Activated CD8-positive, alpha-beta memory T cell treated with anti-CD3 and anti-CD28 coated beads for 1 hour (primary cell): ENCODE measurements around the gene FBXO24.
"Not testable (repeated sequence)": the region's sequence is repeated elsewhere in the genome, so short reads cannot be mapped to it uniquely, and the experiment has no call there.

Source experiments
- DNase-seq, 2 donors: peaks; one replicate each; pipeline ENCODE4 v3.0.0-alpha.2; 2020; ENCODE audit warnings: low read depth in 1 of 2; ENCODE audit errors: extremely low read depth in 1 of 2

Gene FBXO24, protein sequence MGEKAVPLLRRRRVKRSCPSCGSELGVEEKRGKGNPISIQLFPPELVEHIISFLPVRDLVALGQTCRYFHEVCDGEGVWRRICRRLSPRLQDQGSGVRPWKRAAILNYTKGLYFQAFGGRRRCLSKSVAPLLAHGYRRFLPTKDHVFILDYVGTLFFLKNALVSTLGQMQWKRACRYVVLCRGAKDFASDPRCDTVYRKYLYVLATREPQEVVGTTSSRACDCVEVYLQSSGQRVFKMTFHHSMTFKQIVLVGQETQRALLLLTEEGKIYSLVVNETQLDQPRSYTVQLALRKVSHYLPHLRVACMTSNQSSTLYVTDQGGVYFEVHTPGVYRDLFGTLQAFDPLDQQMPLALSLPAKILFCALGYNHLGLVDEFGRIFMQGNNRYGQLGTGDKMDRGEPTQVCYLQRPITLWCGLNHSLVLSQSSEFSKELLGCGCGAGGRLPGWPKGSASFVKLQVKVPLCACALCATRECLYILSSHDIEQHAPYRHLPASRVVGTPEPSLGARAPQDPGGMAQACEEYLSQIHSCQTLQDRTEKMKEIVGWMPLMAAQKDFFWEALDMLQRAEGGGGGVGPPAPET

DNA sequence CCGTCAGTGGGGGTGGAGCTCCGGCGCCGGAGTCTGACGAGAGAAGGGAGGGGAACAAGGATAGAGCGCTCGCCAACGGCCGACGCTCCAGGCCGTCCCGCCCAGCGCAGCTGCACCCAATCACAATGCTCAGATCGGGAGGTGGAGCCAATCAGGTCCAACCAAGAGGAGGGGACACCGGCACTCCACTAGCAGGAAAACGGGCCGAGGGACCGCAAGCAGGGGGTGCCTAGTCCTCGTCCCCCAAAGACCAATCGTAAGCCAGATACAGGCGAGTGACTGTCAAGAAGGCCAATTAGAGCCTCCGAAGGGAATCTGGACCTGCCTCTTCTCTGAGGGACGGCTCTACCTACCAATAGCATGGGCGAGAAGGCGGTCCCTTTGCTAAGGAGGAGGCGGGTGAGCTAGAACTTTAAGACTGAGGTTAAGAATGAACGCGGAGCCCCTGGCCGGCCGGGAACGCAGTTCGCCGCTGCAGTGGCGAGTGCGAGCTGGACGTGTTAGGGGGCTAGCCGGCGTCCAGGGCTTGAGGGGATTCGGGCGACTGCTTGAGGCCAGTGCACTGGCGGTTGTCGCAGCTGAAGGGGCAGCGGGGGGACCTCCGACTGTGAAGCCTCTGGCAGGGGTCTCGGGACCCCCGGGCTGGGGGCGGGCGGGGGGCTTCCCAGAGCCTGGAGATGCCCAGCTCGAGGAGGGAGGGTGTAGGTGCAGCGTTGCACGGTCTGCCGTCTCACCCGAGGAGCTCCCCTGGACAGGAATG is at the start of gene FBXO24:
Gene FBXO24 (plus strand): TSS at position 63 of the 760 bp plus-strand sequence. CDS start 298 bp downstream, at position 361.
- peak; percentile 97 for DNase-seq

DNA sequence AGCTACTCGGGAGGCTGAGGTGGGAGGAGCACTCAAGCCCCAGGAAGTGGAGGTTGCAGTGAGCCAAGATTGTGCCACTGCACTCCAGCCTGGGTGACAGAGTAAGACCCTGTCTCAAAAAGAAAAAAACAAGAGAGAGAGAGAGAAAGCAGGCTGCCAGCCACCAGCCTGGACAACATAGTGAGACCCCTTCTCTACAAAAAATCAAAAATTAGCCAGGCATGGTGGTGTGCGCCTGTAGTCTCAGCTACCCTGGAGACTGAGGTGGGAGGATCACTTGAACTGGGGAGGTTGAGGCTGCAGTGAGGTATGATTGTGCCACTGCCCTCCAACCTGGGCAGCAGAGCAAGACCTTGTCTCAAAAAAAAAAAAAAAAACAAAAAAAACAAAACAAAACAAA is 49.4 kb upstream of the FBXO24 start:
- DNase-seq, result not testable (repeated sequence)

DNA sequence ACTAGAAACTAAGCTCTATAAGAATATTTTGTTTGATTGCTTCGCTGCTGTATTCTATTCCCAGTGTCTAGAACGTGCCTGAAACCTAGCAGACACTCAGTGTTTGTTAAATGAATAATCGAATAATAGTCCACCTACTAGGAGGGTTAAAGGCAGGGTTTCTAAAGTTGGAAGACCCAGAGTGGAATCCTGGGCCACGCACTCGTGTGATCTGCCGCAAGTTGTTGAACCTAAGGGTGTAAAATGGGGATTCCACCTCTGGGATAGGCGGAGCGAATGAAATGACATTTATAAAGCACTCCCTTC is 47.8 kb upstream of the FBXO24 start:
- DNase-seq, result no peak

DNA sequence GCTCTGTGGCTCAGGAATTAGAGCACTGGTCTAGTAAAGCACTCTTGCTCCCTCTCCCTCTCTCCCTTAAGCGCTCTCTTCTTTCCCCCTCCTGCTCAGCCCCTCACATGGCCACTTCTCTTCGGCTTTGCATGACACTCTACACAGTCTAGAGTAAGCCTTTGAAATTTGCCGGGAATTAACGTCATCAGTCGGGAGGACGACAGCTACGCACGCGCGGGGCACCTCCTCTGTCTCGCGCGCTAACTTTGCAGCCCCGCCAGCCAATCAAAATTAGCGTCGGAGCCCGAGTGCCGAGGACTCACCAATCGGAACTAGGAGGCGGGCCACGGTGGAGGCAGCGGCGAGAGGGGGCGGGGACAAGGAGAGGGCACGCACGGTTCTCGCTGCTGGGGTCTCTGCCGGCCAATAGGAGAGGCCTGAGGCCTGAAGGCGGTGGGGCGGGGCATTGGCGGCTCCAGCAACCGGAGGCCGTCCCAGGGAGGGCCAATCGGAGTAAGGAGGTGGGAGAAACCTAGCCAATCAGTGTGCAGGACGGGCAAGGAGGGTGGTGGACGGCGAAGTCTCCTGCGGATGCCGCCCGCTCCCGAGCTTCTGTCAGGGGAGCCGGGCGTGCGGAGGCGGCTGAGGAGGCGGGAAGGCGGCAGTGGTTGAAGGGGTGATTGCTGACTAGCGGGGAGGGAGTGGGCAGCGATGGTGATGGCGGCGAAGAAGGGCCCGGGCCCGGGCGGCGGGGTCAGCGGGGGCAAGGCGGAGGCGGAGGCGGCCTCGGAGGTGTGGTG is 47.3 kb upstream of the FBXO24 start, which contains the start of gene AGFG2:
Gene AGFG2 (plus strand): TSS at position 550 of the 782 bp plus-strand sequence. CDS start 144 bp downstream, at position 694.
- DNase-seq, result peak; percentile 99 to 100

DNA sequence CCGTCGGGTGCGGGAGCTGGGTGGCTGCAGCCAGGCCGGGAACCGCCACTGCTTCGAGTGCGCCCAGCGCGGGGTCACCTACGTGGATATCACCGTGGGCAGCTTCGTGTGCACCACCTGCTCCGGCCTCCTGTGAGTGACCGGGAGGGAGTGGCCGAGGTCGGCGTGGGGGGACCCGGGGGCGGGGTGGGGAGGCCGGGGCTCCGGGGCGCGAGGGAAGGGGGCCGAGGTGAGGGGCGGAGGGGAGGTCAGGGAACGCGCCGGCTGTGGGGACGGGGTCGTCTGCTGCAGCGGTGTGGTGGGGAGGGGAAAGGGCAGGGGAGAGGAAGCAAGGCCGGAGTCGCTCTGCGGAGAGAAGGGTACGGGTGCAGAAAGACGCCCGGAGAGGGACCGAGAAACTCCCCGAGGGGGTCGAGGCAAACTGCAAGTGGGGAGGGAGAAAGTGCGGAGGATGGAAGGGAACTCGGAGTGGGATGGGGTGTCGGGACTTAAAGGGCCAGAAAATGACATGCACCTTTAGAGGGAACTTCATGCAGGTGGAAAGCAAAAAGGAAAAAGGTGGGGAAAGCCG is 46.6 kb upstream of the FBXO24 start:
- DNase-seq, result no peak

DNA sequence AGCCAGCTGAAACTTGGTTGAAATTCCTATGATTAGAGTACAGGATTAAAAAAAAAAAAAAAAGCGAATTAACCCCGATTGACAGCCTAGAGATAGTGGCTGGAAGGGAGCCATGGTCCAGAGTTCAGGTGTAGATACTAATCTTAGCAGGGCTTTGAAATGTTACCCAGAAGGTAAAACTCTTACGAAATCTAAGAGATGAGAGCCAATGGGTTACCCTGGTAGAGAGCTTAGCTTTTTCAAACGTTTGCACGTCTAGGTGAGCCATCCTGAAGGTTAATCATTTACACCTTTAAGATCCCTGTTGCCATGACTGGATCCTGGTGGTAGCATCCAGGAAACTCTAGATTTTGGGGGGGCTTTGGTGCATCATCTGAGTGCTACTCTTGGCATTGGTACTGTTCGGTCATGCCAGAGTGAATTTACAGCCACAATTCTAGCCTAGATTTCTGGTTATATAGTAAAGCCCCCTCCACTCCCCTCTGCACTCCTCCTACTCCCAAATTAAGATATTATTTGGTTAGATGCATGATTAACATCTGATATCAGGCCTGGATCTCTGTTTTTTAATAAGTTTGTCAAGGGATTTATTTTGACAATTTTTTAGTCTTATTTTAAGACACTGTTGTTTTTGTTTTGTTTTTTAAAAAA is 45.9 kb upstream of the FBXO24 start:
- no peak for DNase-seq

DNA sequence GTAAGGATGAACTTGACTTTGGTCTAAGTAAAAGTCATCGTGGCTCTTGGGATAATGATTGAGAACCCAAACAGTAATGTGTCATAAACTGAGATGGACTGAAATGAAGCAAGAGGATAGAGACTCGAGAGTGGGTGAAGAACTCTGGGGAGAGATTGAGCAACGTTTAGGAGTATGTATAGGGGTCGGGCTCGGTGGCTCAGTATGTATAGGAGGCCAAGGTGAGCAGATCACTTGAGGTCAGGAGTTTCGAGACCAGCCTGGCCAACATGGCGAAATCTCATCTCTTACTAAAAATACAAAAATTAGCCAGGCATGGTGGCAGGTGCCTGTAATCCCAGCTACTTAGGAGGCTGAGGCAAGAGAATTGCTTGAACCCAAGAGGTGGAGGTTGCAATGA is 44.8 kb upstream of the FBXO24 start:
- not testable (repeated sequence) for DNase-seq

DNA sequence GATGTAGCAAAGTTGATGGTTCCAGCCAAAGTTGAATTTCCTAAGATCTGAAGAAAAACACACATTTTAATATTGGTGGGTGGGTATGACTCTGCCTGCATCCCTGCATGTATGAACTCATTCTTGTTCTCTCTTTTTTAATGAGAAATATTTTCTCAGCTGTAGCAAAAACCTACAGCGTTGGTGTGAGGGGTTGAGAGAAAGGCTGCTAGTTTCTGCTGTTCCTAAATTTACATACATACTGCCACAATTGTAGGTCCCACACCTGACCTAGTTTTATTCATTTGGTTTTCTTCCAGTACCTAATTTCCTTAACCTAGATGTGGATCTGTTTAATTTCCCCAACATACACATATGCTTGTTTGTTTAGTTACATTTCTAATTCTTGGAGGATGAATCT is 42.5 kb upstream of the FBXO24 start:
- no peak for DNase-seq

DNA sequence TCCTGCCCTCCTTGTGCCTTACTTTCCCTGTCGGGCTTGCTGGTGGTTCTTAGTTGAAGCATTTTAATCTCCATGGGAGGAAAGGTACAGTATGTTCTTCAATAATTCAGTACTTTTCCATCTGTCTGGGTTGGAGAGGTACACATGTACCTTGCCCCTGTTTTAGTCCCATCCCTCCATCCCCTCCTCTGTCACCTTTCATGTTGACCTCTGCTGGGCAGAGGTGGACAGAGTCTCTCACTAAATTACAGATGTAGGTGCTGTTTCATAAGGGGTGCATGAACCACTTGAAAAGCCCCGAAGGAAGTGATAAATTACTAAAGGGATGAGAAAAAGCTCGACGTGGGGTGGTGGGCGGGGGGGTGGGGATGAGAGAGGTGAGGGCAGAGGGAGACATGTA is 41.7 kb upstream of the FBXO24 start:
- no peak for DNase-seq

DNA sequence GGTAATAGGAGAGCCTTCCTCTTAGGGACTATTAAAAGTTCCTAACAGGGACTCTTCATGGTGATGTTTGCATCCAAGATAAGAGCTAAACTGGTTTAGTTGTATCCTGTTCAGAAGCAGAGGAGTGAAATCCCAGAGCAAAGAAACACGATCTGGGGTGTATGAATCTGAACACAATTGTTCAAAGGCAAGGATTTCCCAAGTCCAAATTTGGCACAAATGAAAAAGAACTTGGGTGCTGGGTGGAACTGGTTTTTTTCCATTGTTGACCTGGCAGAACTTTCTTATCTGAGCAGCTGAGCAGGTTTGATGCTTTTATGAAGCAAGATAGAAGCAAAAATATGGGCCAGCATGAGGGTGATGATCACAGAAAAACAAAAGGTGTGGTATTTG is 41.2 kb upstream of the FBXO24 start:
- DNase-seq, result no peak

DNA sequence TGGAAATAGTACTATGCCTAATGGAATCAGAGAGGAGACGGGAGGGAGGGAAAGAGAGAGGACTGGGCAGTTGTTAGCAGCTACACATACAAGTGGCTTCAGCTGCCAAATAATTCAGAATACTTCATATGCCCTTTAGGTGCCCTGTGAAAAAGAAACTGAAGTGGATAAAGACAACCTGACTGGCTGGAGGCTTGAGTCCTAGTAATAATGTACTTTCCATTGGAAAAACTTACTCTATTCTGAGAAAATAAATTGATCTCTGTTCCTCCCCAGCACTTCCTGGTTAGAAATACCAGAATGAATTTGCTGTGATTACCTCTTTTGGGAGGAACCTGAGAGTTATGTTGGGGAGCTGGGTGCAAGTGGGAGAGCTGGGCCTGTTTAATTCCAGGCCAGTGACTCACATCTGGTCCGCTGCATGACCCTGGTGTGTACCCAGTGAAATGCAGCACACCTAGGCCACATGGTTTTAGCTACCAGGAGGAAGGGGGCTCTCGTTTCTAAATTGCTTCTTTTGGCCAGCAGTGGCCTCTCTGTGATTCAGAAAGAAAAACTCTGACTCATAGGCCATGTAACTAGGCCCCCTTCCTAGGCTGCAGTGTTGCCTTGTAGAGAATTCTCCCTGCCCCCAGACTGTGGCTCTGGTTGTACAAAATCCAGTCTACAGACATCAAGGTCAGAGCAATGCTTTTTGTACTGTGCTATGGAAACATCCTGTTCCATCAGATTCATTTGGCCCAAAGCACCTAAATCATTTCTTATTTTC is 40.6 kb upstream of the FBXO24 start:
- no peak for DNase-seq

DNA sequence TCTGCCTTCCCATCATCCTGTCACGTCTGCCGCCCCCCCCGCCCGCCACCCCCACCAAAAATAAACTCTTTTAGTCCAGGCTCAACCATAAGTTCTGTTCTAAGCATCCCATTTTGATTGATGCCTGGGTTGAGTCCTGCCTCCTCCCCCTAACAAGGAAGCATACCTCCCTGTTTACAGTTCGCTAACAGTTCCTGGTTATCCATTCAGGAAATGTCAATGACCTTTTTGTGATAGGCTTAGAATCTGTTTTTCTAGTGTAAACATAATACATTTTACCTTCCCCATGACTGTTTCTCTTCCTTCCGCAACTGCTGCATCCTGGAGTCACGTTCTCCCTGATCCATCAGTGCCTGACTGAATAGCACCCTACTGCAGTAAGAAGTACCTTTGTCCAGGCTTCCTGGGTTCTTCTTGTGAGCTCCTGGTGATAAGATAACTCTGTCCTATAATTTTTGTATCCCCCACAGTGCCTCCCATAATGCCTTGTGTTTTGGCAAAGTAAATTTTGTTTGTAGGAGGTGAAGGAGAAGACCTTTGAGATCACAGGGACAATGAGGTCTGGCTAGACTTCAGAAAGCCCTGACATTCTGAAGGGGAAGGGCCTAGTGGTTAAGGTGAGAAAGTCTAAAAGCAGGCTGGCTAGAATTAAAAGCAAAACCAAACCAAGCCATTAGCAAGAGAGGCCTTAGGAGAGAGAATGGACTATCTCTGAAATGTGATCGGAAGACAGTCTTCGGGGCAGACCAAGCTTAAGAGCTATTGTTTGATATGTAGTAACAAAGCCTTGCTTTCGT is 39.8 kb upstream of the FBXO24 start:
- no peak for DNase-seq

DNA sequence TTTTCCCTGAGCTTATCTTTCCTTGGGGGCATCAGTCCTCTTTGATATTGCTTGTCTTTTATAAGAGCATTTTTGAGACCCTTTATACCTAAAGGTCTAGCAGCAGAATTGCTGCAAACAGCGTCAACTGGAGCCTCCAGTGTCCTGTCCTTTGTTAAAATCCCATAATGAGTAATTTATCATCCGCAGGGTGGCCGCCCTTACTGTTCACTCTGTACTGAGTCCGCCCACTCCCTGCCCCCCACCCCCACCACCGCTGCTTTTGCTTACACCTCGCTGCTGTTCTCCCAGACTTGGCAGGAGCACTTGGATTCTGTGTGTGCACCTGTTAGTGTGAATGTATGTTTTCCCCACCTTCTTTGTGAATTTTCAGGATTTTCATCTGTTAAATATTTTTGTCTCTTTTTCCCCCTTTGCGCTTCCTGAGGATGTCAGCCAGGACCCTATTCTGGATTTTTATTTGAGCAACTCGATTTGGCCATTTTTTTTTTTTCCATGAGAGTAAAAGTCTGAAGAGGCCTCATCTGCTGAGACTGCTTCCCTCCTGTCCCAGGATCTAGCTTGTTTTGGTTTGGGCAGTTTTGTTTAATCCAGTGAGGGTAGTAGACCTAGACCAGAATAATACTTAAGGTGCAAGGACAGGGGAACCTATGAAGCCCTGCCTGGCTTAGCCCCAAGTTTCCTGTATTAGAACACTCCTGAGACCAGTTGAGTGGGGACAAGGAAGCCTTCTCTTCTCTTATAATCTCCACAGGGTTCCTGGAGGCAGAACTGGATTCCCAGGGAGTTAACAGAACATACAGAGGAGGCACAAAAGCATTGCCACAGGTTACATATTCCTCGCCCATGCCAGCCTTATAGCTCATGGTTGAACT is 39.0 kb upstream of the FBXO24 start:
- DNase-seq, result no peak

DNA sequence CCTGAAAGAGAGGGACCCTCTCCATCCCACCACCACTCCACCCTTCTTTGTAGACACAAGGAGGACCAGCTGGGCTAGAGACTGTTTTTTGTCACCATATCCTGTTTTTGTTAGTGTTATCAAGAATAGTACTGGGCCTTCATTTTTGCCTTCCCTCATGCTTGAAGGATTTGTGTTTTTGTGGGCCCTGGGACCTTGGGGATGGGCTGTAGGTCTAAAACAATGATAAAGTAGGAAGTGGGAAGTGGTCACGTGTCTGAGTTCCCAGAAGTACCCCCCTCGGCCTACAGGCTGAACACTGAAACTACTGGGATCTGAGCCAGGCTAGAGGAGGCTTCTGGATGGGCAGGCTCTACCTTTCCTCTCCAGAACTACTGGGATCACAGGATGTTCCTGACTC is 38.3 kb upstream of the FBXO24 start:
- no peak for DNase-seq

DNA sequence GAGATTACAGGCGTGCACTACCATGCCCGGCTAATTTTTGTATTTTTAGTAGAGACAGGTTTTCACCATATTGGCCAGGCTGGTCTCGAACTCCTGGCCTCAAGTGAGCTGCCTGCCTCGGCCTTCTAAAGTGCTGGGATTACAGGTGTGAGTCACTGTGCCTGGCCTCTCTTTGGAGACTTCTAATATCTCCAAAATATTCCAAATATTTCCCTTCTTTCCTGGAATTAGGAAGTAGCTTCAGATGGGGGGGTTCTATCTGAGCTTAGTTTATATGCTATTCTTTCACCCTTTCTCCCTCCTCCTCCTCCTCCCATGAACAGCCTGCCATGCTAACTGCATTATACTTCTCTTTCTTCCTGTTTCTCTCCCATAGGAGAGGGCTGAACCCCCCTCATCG is 37.7 kb upstream of the FBXO24 start:
- DNase-seq, result not testable (repeated sequence)

DNA sequence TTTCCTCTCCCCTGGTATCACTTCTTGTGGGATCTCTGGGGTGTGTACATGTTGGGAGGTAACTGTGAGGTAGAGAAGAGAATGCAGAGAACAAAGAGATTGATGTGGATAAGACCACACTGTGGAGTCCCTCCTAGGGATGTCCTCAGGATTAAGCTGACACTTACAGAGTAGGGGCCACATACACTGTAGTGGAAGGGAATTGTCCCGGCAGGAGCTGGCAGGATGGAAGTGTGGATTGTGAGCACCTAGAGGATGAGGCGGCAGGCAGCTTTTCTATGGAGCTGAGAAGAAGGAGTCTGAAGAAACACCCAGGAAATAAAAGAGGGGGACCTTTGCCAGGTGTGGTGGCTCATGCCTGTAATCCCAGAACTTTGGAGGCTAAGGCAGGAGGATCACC is 33.6 kb upstream of the FBXO24 start:
- DNase-seq, result no peak

DNA sequence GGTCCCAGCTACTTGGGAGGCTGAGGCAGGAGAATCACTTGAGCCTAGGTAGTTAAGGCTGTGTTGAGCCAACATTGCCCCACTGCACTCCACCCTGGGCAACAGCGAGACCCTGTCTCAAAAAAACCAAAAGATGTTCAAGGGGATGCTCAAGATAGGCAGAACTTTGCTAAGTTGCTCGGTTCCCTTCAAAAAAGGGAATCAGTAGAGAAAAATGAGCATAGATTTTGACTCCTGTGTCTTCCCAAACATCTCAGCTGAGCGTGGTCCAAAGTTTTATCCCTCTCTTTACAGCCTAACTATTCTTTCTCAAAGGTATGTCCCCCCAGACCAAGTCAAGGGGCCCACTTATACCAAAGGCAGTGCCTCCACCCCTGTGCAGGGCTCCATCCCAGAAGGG is 33.1 kb upstream of the FBXO24 start:
- DNase-seq, result no peak

DNA sequence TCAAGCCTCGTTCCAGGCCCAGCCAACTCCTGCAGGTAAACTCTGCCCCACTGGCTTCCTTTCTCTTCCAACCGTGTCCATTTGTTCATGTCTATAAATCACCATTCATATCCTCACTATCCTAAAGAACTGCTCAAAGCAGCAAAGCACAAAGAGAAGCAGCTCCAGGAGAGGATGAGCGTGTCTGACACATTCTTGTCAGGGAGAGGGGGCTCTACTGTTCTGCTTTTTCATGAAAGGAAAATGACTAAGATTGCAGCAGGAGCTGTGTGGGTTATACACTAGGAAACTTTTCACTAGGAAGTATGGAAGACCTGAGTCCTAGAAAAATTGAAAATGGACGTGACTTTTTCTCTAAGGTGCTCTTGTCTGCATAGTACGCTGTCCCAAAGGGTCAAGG is 30.4 kb upstream of the FBXO24 start:
- DNase-seq, result no peak
